CD4-positive, alpha-beta T cell treated with Interleukin-12 subunit alpha and Interleukin-12 subunit beta, for 1 hour (primary cell): ENCODE measurements around the gene PFKP.
"Not testable (repeated sequence)": the region's sequence is repeated elsewhere in the genome, so short reads cannot be mapped to it uniquely, and the experiment has no call there.

Source experiments
- DNase-seq: peaks from one replicate; pipeline ENCODE4 v3.0.0-alpha.2; 2020

PFKP gene

GRCh38 chr10:3166496-3167290, 99.3 kb downstream of the PFKP start:
- no peak for DNase-seq

- DNase-seq = no peak
Measured at GRCh38 chr10:3167611-3168330, 100.4 kb downstream of the PFKP start.

- DNase-seq = no peak
Measured at GRCh38 chr10:3169271-3169670, 101.9 kb downstream of the PFKP start.

GRCh38 chr10:3169673-3170072, 102.3 kb downstream of the PFKP start:
- DNase-seq = no peak

GRCh38 chr10:3171488-3171887, 104.1 kb downstream of the PFKP start:
- not testable (repeated sequence) for DNase-seq

- DNase-seq = no peak
Measured at GRCh38 chr10:3172081-3172445, 104.7 kb downstream of the PFKP start.

GRCh38 chr10:3172446-3173170, 105.3 kb downstream of the PFKP start, which contains the start of gene PITRM1:
Gene PITRM1, minus strand, starts transcription at chr10:3172782. Its CDS starts 10 bp downstream, at chr10:3172772.
- peak; percentile 99 for DNase-seq

- DNase-seq = no peak
Measured at GRCh38 chr10:3173171-3173878, 106.0 kb downstream of the PFKP start.

- DNase-seq = no peak
Measured at GRCh38 chr10:3178042-3178441, 110.7 kb downstream of the PFKP start.

GRCh38 chr10:3179174-3179573, 111.8 kb downstream of the PFKP start:
- no peak for DNase-seq

GRCh38 chr10:3180355-3181025, 113.1 kb downstream of the PFKP start:
- no peak for DNase-seq

GRCh38 chr10:3185386-3185785, 118.0 kb downstream of the PFKP start:
- no peak for DNase-seq

- peak; percentile 30 for DNase-seq
Measured at GRCh38 chr10:3186368-3186767, 119.0 kb downstream of the PFKP start.
